Measurements from ENCODE around the gene ABCC8. TPM values are rescaled to one million over a fixed set of nuclear protein-coding genes. Genes with fewer than 3 reads are reported as not detected.
A peak's percentile ranks its signal among the peaks of the same experiment; 100 is the strongest.

The ABCC8 gene
- total and polyA plus RNA-seq, 9 of the 15 experiments (the other 6 are each of a cell fraction or from before 2014, with no cell fraction given): not detected

DNA sequence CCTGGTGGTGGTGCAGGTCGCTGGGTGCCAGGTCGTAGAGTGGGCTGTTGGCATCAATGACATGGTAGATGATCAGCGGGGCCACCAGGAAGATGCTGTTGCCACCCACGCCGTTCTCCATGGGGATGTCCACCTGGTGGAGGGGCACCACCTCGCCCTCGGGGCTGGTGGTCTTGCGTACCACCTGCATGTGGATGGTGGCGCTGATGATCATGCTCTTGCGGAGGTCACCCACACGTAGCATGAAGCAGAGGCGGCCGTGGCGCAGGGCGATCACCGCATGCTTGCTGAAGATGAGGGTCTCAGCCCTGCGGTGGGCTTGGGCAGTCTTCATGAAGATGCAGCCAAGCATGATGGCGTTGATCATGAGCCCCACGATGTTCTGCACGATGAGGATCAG, 89.4 kb downstream of the ABCC8 start:
- Histone ChIP-seq H4K20me1 (replicated peaks; ENCODE audit: control insufficient read depth, insufficient read depth, low read length) (peaks cover 11% of the 10 kb centered on the region), H3K36me3 (ENCODE audit: control insufficient read depth, insufficient read depth, low read length) (no peaks in the 10 kb centered on the region), H3K9ac (ENCODE audit: insufficient read depth in 1 of 2, low read depth in 2 of 2, low read length in 2 of 2) (no peak overlapping the region), H3K4me3 (no peak overlapping the region), H3K4me1 (replicated peaks in 1 of 2; ENCODE audit: control insufficient read depth in 2 of 2, insufficient read depth in 2 of 2, low read length in 2 of 2) (peaks cover 2 to 36% of the 10 kb centered on the region in 2 experiments; a peak in 3 of 5 replicates), H3K9me3 (replicated peaks; ENCODE audit: control insufficient read depth, insufficient read depth, low read depth, low read length) (no peaks in the 10 kb centered on the region), H2AFZ (ENCODE audit: low read depth, low read length) (no peak overlapping the region), H3K27ac (ENCODE audit: extremely low read depth, low read depth, low read length) (no peak overlapping the region), H3K9me1 (ENCODE audit: control insufficient read depth, insufficient read depth, low read length) (peaks cover 5% of the 10 kb centered on the region), H3K4me2 (ENCODE audit: insufficient read depth, low read length) (no peak overlapping the region), H3K27me3 (ENCODE audit: control insufficient read depth in 2 of 2, insufficient read depth in 2 of 2, low read length in 2 of 2) (peaks cover 0 to 4% of the 10 kb centered on the region in 2 experiments; a peak in 3 of 5 replicates), H3K79me2 (ENCODE audit: control insufficient read depth, insufficient read depth, low read length) (no peaks in the 10 kb centered on the region)
- in situ Hi-C loops (cut with MboI): no loop called here
- no TSS peak for BruUV-seq (replicated peaks)
- ATAC-seq (no peak), FAIRE-seq (no peak), DNase-seq (ENCODE audit: extremely low read depth in 1 of 4, low spot score in 3 of 4) (no peak)
- 0 out of 2 replicates have a peak, but pooled peaks have one; percentile 30 for TF ChIP-seq ZC3H4 (CRISPR knock-in tag; IDR thresholded peaks at IDR 0.05; ENCODE audit: borderline replicate concordance)
- no peak for TF ChIP-seq ZNF184 (CRISPR knock-in tag; IDR thresholded peaks at IDR 0.05)
- CTCF ChIA-PET (ENCODE audit: low intra/inter-chr PET ratio): interaction anchor here (0.6 to 1.9 kb wide), 3 partner anchors 117 to 141 kb away, joined by 3 to 12 read pairs (median 3); no protein-coding TSS in a partner anchor
- WGBS (ENCODE audit: insufficient coverage, low coverage, missing lambda C conversion rate): 86% methylated on average over 20 of the region's 20 CpGs
- POLR2A ChIA-PET: no interaction called here
- intact Hi-C loops (cut with micrococcal nuclease): loop anchor here (5.0 kb wide), 1 partner anchor 440 kb away; no protein-coding TSS in a partner anchor

DNA sequence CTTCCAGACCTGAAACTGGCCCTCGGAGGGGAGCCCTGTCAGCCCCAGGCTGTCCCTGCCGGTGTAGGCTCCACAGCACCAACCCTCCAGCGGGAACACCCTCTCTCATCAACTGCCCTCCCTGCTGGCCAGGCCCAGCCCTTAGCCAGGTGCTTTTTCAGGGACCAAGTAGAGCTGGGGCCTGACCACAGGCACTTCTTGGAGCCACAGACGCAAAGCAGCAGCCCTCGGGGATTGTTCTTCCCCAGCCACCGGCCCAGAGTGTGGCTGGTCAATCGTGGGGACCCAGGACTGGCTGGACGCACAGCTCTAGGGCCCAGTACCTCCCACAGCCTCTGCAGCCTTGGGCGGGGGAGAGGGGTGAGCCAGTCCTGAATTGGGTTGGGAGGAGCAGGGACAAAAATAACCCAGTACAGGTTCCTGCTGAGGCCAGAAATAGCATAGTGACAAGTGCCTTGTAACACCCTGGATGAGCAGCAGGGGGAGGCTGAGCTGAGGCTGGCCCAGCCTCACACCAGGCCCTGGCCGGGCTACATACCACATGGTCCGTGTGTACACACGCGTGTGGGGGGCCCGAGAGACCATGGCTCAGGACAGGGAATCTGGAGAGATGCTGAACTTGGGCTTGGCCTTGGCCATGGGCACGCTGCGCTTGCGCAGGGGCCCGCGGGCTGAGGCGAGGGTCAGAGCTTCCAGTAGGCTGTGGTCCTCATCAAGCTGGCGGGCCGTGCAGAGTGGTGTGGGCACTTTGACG, 90.1 kb downstream of the ABCC8 start:
- in situ Hi-C loops (cut with MboI) (no loop called here), intact Hi-C loops (cut with micrococcal nuclease) (loop anchor here (1.0 to 5.0 kb wide), 3 partner anchors 85 to 439 kb away; no protein-coding TSS in a partner anchor)
- H3K4me2 ChIP-seq (ENCODE audit: insufficient read depth, low read length): no peak overlapping the region
- peaks cover 0 to 4% of the 10 kb centered on the region in 2 experiments; a peak in 1 of 5 replicates for H3K27me3 ChIP-seq (ENCODE audit: control insufficient read depth in 2 of 2, insufficient read depth in 2 of 2, low read length in 2 of 2)
- peak overlapping the region in 1 of 2 experiments; percentile 82; a peak in 2 of 4 replicates for H3K9ac ChIP-seq (ENCODE audit: insufficient read depth in 1 of 2, low read depth in 2 of 2, low read length in 2 of 2)
- H3K9me3 ChIP-seq (replicated peaks; ENCODE audit: control insufficient read depth, insufficient read depth, low read depth, low read length): no peaks in the 10 kb centered on the region
- peak; percentile 86 for ATAC-seq
- peaks cover 11% of the 10 kb centered on the region for H4K20me1 ChIP-seq (replicated peaks; ENCODE audit: control insufficient read depth, insufficient read depth, low read length)
- DNase-seq (ENCODE audit: extremely low read depth in 1 of 4, low spot score in 3 of 4): peak; percentile 67 to 81 (median 69)
- ChIA-PET CTCF (ENCODE audit: low intra/inter-chr PET ratio) (interaction anchor here (0.6 to 1.9 kb wide), 3 partner anchors 118 to 142 kb away, joined by 3 to 12 read pairs (median 3); no protein-coding TSS in a partner anchor), POLR2A (no interaction called here)
- FAIRE-seq: peak; percentile 93
- H3K9me1 ChIP-seq (ENCODE audit: control insufficient read depth, insufficient read depth, low read length): peaks cover 5% of the 10 kb centered on the region
- H3K27ac ChIP-seq (ENCODE audit: extremely low read depth, low read depth, low read length): no peak overlapping the region
- peak overlapping the region; percentile 60 for H2AFZ ChIP-seq (ENCODE audit: low read depth, low read length)
- BruUV-seq (replicated peaks): no TSS peak
- no peaks in the 10 kb centered on the region for H3K36me3 ChIP-seq (ENCODE audit: control insufficient read depth, insufficient read depth, low read length)
- no peak overlapping the region for H3K4me3 ChIP-seq
- H3K79me2 ChIP-seq (ENCODE audit: control insufficient read depth, insufficient read depth, low read length): no peaks in the 10 kb centered on the region
- WGBS (ENCODE audit: insufficient coverage, low coverage, missing lambda C conversion rate): 46% methylated on average over 22 of the region's 23 CpGs
- peaks cover 2 to 36% of the 10 kb centered on the region in 2 experiments; a peak in 3 of 5 replicates for H3K4me1 ChIP-seq (replicated peaks in 1 of 2; ENCODE audit: control insufficient read depth in 2 of 2, insufficient read depth in 2 of 2, low read length in 2 of 2)
- TF ChIP-seq CBFB (CRISPR knock-in tag; IDR thresholded peaks at IDR 0.05): 0 out of 2 replicates have a peak, but pooled peaks have one; percentile 38
- no peak for TF ChIP-seq FOSL1 (tag; conservative IDR thresholded peaks at IDR 0.05)
- TF ChIP-seq ZNF184 (CRISPR knock-in tag; IDR thresholded peaks at IDR 0.05): no peak
- no peak for TF ChIP-seq LEF1 (IDR thresholded peaks at IDR 0.05)
- no peak for TF ChIP-seq CREB1 (IDR thresholded peaks at IDR 0.05)
- 0 out of 2 replicates have a peak, but pooled peaks have one; percentile 21 for TF ChIP-seq CREB1 (CRISPR knock-in tag; IDR thresholded peaks at IDR 0.05)
- no peak for TF ChIP-seq NR2F6 (CRISPR knock-in tag; IDR thresholded peaks at IDR 0.05)
- TF ChIP-seq, protein P1, sequence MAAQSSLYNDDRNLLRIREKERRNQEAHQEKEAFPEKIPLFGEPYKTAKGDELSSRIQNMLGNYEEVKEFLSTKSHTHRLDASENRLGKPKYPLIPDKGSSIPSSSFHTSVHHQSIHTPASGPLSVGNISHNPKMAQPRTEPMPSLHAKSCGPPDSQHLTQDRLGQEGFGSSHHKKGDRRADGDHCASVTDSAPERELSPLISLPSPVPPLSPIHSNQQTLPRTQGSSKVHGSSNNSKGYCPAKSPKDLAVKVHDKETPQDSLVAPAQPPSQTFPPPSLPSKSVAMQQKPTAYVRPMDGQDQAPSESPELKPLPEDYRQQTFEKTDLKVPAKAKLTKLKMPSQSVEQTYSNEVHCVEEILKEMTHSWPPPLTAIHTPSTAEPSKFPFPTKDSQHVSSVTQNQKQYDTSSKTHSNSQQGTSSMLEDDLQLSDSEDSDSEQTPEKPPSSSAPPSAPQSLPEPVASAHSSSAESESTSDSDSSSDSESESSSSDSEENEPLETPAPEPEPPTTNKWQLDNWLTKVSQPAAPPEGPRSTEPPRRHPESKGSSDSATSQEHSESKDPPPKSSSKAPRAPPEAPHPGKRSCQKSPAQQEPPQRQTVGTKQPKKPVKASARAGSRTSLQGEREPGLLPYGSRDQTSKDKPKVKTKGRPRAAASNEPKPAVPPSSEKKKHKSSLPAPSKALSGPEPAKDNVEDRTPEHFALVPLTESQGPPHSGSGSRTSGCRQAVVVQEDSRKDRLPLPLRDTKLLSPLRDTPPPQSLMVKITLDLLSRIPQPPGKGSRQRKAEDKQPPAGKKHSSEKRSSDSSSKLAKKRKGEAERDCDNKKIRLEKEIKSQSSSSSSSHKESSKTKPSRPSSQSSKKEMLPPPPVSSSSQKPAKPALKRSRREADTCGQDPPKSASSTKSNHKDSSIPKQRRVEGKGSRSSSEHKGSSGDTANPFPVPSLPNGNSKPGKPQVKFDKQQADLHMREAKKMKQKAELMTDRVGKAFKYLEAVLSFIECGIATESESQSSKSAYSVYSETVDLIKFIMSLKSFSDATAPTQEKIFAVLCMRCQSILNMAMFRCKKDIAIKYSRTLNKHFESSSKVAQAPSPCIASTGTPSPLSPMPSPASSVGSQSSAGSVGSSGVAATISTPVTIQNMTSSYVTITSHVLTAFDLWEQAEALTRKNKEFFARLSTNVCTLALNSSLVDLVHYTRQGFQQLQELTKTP (IDR thresholded peaks at IDR 0.05; ENCODE audit: low read depth in 1 of 2, partially characterized antibody in 2 of 2): no peak
- TF ChIP-seq FOXA3 (CRISPR knock-in tag; conservative IDR thresholded peaks at IDR 0.05 in 1 of 2, IDR thresholded peaks at IDR 0.05 in 1 of 2): peak in 1 of 2 experiments; percentile 94; a peak in 2 of 4 replicates
